Vagina (tissue), 2 donors: ENCODE measurements around the gene ARMH3. TPM values are rescaled to one million over a fixed set of nuclear protein-coding genes. Genes with fewer than 3 reads are reported as not detected.

ENCODE experiments used
- DNase-seq, 2 donors: peaks; one replicate each; pipeline ENCODE4 v3.0.0-alpha.2; 2017; ENCODE audit errors: extremely low spot score in 2 of 2
- H3K27ac ChIP-seq: fragments of 200-600 bp; sonication (generic); one replicate; pipeline ENCODE4 v1.5.1; 2019
- H3K27me3 ChIP-seq: fragments of 200-600 bp; sonication (generic); one replicate; pipeline ENCODE4 v1.5.1; 2019
- H3K36me3 ChIP-seq, 2 donors: fragments of 200-600 bp; sonication (generic); one replicate each; pipeline ENCODE4 v1.5.1; 2017 to 2019
- H3K4me1 ChIP-seq: fragments of 200-600 bp; sonication (generic); one replicate; pipeline ENCODE4 v1.5.1; 2019
- H3K4me3 ChIP-seq, 2 donors: fragments of 200-600 bp; sonication (generic); 1 replicate in 1 of 2; 2 replicates in 1 of 2; pipeline ENCODE4 v1.5.1; 2016 to 2019
- H3K9me3 ChIP-seq: fragments of 200-600 bp; sonication (generic); one replicate; pipeline ENCODE4 v1.5.1; 2019
- CTCF ChIP-seq, 3 experiments: fragments of 450-650 bp in 2 of 3; fragments of 200-600 bp in 1 of 3; sonication (generic) in 1 of 3; IDR thresholded peaks; one replicate each; pipeline ENCODE4 v1.5.1; 2017 to 2019; ENCODE audit warnings: antibody characterized with exemption in 3 of 3, mild to moderate bottlenecking in 2 of 3, moderate library complexity in 2 of 3
- POLR2A ChIP-seq, 2 donors: fragments of 450-650 bp; IDR thresholded peaks; one replicate each; pipeline ENCODE4 v1.6.1; 2017; ENCODE audit warnings: antibody characterized with exemption in 2 of 2, mild to moderate bottlenecking in 2 of 2, moderate library complexity in 2 of 2
- POLR2AphosphoS5 ChIP-seq, 2 donors: sonication (generic); formaldehyde crosslinking; IDR thresholded peaks; one replicate each; pipeline ENCODE4 v1.9.0; 2017; ENCODE audit warnings: antibody characterized with exemption in 2 of 2, mild to moderate bottlenecking in 2 of 2, low read depth in 1 of 2; ENCODE audit not compliant: insufficient read depth in 1 of 2
- intact Hi-C: fragments of 100-400 bp; cut with DNase I; formaldehyde crosslinking; loops from one replicate; pipeline ENCODE4 v1.15.1; 2023
- total RNA-seq: library from RNA; depleted of rRNA; stranded (reverse); fragments of >200 nt; gene quantifications from one replicate; pipeline ENCODE4 v1.2.3, GENCODE V29; 2016

Gene ARMH3
- total RNA-seq, 1 donor from 2014 or later = 26.5 TPM

DNA sequence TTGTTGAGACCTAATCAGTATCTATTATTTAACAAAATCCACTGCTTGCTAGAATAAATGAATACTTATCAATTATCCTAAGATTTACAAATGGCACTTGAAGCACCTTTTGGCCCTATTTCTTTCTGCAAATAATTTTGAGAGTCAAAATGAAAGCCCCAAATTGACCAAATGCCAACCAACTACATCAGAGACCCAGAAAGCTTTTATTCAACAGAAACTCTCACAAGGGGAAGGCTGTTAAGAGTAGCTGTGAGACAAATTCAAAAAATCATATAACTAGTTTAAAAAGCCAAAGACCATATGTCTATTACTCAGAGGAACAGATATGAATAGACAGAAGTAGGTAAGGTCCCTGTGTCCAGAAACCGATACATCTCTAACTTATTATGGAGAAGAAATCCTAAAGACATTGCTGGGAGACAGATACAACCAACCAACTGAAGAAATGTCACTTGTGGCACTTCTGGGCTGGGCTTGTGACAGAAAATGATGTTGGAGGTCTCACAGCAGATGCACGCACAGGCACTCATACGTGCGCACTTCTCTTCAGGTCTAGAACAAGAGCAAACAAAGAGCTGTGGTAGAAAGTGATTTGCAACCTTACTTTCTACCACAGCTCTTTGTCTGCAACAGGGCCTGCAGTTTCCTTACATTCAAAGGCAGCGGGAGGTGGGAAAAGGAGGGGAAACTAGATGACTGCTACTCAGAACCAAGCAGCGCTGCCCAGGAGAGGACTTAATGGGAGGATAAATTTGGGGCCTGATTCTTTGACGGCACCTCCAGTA, 153.7 kb downstream of the ARMH3 start:
- intact Hi-C loops = no loop called here
- TF ChIP-seq CTCF (IDR thresholded peaks at IDR 0.05) = no peak
- no peak for TF ChIP-seq POLR2AphosphoS5 (IDR thresholded peaks at IDR 0.05; ENCODE audit: insufficient read depth in 1 of 2, low read depth in 1 of 2)
- TF ChIP-seq POLR2A (IDR thresholded peaks at IDR 0.05) = no peak

DNA sequence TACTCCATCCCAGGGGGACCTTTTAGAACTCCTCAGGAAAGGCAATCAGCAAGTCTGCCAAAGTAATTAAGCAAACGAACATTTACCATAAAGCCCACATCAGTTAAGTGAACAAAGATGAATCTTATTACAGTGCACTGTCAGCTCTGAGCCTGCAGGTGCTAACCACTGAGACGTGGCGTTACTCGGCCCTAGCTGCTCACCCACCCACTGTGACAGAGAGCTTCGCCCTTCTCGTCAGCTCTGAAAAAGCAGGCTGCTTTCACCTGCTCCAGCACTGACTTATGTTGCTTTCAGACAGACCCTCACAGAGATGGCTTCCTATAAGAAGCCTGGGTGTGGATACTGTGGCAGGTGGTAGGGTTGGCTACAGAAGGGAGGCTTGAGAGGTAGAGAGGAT, 154.6 kb downstream of the ARMH3 start:
- Histone ChIP-seq H3K27ac (no peak overlapping the region), H3K4me1 (no peaks in the 10 kb centered on the region), H3K4me3 (no peak overlapping the region), H3K9me3 (no peaks in the 10 kb centered on the region), H3K27me3 (no peaks in the 10 kb centered on the region), H3K36me3 (peaks cover 0 to 8% of the 10 kb centered on the region in 2 donors)
- DNase-seq = no peak
- TF ChIP-seq POLR2AphosphoS5 (IDR thresholded peaks at IDR 0.05; ENCODE audit: insufficient read depth in 1 of 2, low read depth in 1 of 2) (no peak), POLR2A (IDR thresholded peaks at IDR 0.05) (no peak), CTCF (IDR thresholded peaks at IDR 0.05) (no peak)
- intact Hi-C loops = no loop called here

More for the DNA sequence above, 153.7 kb downstream of the ARMH3 start:
- no peak overlapping the region for H3K27ac ChIP-seq
- no peak overlapping the region for H3K4me3 ChIP-seq
- DNase-seq = no peak
- no peaks in the 10 kb centered on the region for H3K9me3 ChIP-seq
- no peaks in the 10 kb centered on the region for H3K27me3 ChIP-seq
- no peaks in the 10 kb centered on the region for H3K4me1 ChIP-seq
- H3K36me3 ChIP-seq = peaks cover 0 to 8% of the 10 kb centered on the region in 2 donors

DNA sequence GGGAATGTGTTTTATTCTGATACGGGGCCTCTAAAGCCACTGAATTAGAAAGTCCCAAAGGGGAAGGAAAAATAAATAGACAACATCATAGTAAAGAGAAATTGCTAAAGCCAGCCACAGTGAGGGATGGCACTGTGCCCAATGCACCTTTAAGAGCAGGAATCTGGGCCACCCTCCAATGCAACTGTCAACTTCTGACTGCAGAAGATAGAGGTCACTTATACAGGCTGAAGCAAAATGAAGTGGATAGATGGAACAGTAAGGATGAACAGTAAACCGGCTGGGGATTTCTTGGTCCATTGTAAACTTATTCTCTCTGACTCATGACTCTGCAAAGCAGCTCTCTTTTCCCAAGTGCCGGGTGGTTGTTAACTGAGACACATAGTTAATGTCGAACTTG, 158.3 kb downstream of the ARMH3 start:
- no peak for DNase-seq
- TF ChIP-seq POLR2AphosphoS5 (IDR thresholded peaks at IDR 0.05; ENCODE audit: insufficient read depth in 1 of 2, low read depth in 1 of 2) (no peak), CTCF (IDR thresholded peaks at IDR 0.05) (no peak), POLR2A (IDR thresholded peaks at IDR 0.05) (no peak)
- Histone ChIP-seq H3K27me3 (no peaks in the 10 kb centered on the region), H3K9me3 (no peaks in the 10 kb centered on the region), H3K4me1 (no peaks in the 10 kb centered on the region), H3K27ac (no peak overlapping the region), H3K4me3 (no peak overlapping the region), H3K36me3 (peaks cover 0 to 4% of the 10 kb centered on the region in 2 donors)
- intact Hi-C loops = no loop called here

DNA sequence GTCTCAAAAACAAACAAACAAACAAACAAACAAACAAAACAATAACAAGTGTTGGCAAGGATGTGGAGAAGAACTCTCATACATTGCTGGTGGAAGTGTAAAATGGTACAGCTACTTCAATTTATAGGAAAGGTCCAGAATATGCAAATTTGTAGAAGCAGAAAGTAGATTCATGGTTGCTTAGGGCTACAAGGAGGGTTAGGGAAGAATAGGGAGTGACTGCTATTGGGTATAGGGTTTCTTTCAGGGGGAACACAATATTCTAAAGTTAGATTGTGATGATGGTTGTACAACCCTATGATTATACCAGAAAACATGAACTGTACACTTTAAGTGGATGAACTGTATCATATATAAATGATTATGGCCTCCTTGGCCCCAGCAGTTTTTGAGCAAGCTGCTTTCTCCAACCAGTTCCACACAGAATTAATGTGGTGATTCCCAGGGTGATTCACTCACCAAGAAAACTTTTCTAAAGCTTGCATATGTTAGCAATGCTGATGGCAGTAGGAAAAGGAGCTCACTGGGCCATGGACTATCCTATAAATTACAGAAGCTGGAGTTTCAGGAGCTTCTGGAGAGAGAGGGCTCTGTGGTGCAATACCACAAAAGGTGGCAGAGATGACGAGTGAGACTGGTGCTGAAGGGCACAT, 159.6 kb downstream of the ARMH3 start:
- no peak for TF ChIP-seq POLR2A (IDR thresholded peaks at IDR 0.05)
- no peak for TF ChIP-seq CTCF (IDR thresholded peaks at IDR 0.05)
- no peak for TF ChIP-seq POLR2AphosphoS5 (IDR thresholded peaks at IDR 0.05; ENCODE audit: insufficient read depth in 1 of 2, low read depth in 1 of 2)
- no peak for DNase-seq
- intact Hi-C loops = no loop called here

GRCh38 chr10:101895781-101896180, 160.2 kb downstream of the ARMH3 start:
- intact Hi-C loops = no loop called here

More for the DNA sequence above, 159.6 kb downstream of the ARMH3 start:
- Histone ChIP-seq H3K36me3 (no peaks in the 10 kb centered on the region), H3K9me3 (no peaks in the 10 kb centered on the region), H3K4me1 (no peaks in the 10 kb centered on the region), H3K4me3 (no peak overlapping the region), H3K27ac (no peak overlapping the region), H3K27me3 (no peaks in the 10 kb centered on the region)

More at GRCh38 chr10:101895781-101896180, 160.2 kb downstream of the ARMH3 start:
- no peaks in the 10 kb centered on the region for H3K36me3 ChIP-seq
- no peaks in the 10 kb centered on the region for H3K9me3 ChIP-seq
- no peaks in the 10 kb centered on the region for H3K27me3 ChIP-seq
- H3K4me1 ChIP-seq = no peaks in the 10 kb centered on the region
- H3K27ac ChIP-seq = no peak overlapping the region
- TF ChIP-seq POLR2AphosphoS5 (IDR thresholded peaks at IDR 0.05; ENCODE audit: insufficient read depth in 1 of 2, low read depth in 1 of 2) (no peak), POLR2A (IDR thresholded peaks at IDR 0.05) (no peak), CTCF (IDR thresholded peaks at IDR 0.05) (no peak)
- no peak overlapping the region for H3K4me3 ChIP-seq
- DNase-seq = no peak
